Measurements from ENCODE around the gene RAB11B.
"Not testable (repeated sequence)": the region's sequence is repeated elsewhere in the genome, so short reads cannot be mapped to it uniquely, and the experiment has no call there.

The RAB11B gene

GRCh38 chr19:8426283-8426682, 36.1 kb downstream of the RAB11B start:
- no peak for DNase-seq
- TF ChIP-seq POLR2A (IDR thresholded peaks at IDR 0.05; ENCODE audit: low read length) (no peak), GATA1 (IDR thresholded peaks at IDR 0.05; ENCODE audit: low read depth, low read length) (no peak)

GRCh38 chr19:8429044-8429443, 38.9 kb downstream of the RAB11B start:
- no peak for TF ChIP-seq POLR2A (IDR thresholded peaks at IDR 0.05; ENCODE audit: low read length)
- DNase-seq = no peak

- DNase-seq = no peak
- TF ChIP-seq GATA1 (IDR thresholded peaks at IDR 0.05; ENCODE audit: low read depth, low read length) = no peak
- TF ChIP-seq POLR2A (IDR thresholded peaks at IDR 0.05; ENCODE audit: low read length) = no peak
Observed at GRCh38 chr19:8429826-8430225, 39.7 kb downstream of the RAB11B start.

- TF ChIP-seq POLR2A (IDR thresholded peaks at IDR 0.05; ENCODE audit: low read length) (no peak), GATA1 (IDR thresholded peaks at IDR 0.05; ENCODE audit: low read depth, low read length) (no peak)
- no peak for DNase-seq
Observed at GRCh38 chr19:8430650-8431049, 40.5 kb downstream of the RAB11B start.

GRCh38 chr19:8438236-8438635, 48.1 kb downstream of the RAB11B start:
- no peak for DNase-seq
- TF ChIP-seq GATA1 (IDR thresholded peaks at IDR 0.05; ENCODE audit: low read depth, low read length) (no peak), POLR2A (IDR thresholded peaks at IDR 0.05; ENCODE audit: low read length) (no peak)

GRCh38 chr19:8441725-8442544, 51.8 kb downstream of the RAB11B start:
- no peak for TF ChIP-seq POLR2A (IDR thresholded peaks at IDR 0.05; ENCODE audit: low read length)
- TF ChIP-seq GATA1 (IDR thresholded peaks at IDR 0.05; ENCODE audit: low read depth, low read length) = no peak

GRCh38 chr19:8444140-8444676, 54.0 kb downstream of the RAB11B start:
- DNase-seq = not testable (repeated sequence)

More at GRCh38 chr19:8441725-8442544, 51.8 kb downstream of the RAB11B start:
- no peak for DNase-seq

- peak; percentile 99 to 100 for DNase-seq
- TF ChIP-seq GATA1 (IDR thresholded peaks at IDR 0.05; ENCODE audit: low read depth, low read length) (no peak), POLR2A (IDR thresholded peaks at IDR 0.05; ENCODE audit: low read length) (peak; percentile 94)
Observed at GRCh38 chr19:8444677-8445487, 54.7 kb downstream of the RAB11B start, which contains the start of gene HNRNPM. TSS of gene HNRNPM (plus strand) at chr19:8444975. CDS start at chr19:8444999, 24 bp downstream.

DNA sequence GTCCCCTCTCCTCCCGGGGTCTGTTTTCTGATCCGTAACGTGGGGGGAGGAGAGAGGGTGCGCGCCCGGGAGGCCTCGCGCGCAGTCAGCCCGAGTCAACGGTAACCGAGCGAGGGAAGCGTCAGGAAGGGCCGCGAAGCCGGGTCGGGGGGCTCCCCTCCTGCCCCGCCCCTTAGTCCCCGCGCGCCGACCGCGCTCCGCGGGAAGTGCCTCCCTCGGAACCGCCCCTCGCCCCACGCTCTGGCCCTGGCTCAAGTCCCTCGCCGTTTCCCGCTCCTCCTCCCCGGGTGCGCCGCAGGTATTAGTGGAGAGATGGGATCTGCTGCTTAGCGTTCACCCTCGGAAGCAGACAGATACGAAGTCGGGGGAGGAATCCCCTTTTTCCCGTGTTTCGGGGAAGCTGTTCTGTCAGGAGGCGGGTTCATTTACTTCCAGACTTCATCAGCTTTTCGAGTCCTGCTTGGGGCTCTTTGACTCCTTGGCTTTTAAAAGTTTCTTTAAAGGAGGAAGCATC, 55.4 kb downstream of the RAB11B start:
- DNase-seq = peak; percentile 73 to 81
- no peak for TF ChIP-seq GATA1 (IDR thresholded peaks at IDR 0.05; ENCODE audit: low read depth, low read length)
- TF ChIP-seq POLR2A (IDR thresholded peaks at IDR 0.05; ENCODE audit: low read length) = no peak

DNA sequence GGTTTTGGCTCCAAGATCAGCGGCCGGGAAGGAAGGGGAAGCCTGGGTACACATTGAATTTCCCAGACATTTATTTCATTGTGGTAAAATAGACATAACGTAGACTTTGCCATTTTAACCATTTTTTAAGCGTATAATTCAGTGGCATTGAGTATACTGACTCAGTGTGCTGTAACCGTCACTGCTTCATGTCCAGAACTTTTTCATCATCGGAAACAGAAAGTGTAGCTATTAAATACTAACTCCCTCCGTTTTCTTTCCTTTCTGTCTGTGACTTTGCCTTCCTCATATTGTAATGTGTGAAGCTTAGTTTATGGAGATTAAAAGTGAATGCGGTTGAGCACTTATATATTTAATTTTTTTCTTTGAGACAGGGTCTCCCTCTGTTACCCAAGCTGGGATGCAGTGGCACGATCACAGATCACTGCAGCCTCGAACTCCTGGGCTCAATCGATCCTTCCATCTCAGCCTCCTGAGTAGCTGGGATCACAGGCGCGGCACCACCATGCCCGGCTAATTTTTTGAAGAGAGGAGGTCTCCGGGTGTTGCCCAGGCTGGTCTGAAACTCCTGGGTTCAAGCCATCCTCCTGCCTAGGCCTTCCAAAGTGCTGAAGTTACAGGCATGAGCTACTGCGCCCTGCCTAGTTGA, 56.0 kb downstream of the RAB11B start:
- peak in 1 of 2 experiments; percentile 59 for DNase-seq
- TF ChIP-seq POLR2A (IDR thresholded peaks at IDR 0.05; ENCODE audit: low read length) (no peak), GATA1 (IDR thresholded peaks at IDR 0.05; ENCODE audit: low read depth, low read length) (no peak)

DNA sequence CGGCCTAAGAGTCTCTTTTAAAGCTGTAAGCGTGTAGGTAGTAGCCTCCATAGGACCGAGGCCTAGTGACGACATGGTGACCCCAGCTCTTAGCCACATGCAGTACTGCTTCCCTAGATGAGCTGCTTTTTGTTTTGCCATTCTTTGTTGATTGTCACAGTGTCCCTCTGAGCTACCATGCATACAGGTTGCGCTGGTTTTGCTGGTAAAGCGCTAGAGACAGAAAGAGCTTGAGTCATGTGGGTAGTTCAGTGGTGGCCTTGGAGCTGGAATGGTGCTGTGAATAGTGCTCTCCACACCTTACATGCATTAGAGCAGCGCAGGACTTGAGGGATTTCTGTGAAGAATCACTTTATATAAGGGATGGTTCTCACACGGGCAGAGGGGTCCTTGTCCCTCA, 59.7 kb downstream of the RAB11B start:
- no peak for DNase-seq
- TF ChIP-seq GATA1 (IDR thresholded peaks at IDR 0.05; ENCODE audit: low read depth, low read length) (no peak), POLR2A (IDR thresholded peaks at IDR 0.05; ENCODE audit: low read length) (no peak)

- no peak for DNase-seq
- TF ChIP-seq GATA1 (IDR thresholded peaks at IDR 0.05; ENCODE audit: low read depth, low read length) = no peak
- no peak for TF ChIP-seq POLR2A (IDR thresholded peaks at IDR 0.05; ENCODE audit: low read length)
Observed at GRCh38 chr19:8451377-8451776, 61.2 kb downstream of the RAB11B start.

DNA sequence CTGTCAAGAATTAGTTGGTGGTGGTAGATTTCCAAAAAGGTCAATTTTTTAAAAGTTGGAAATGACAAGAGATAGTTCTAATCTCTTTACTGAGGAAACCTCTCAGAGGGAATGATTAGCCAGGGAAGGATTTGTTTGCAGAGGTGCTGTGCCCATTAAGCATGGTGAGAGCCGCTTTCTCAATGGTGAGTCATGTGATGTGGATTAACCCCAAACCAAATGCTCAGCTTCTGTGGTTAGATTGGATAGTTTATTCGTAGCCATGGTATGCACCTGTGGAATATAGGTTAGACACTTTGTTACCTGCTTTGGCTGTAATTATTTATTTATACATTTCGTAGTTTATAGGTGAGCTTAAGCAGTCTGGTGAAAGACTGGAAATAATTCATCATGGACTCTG, 61.7 kb downstream of the RAB11B start:
- TF ChIP-seq POLR2A (IDR thresholded peaks at IDR 0.05; ENCODE audit: low read length) (no peak), GATA1 (IDR thresholded peaks at IDR 0.05; ENCODE audit: low read depth, low read length) (no peak)
- DNase-seq = no peak
